ENCODE results near the gene CRYL1. TPM values are rescaled to one million over a fixed set of nuclear protein-coding genes. Genes with fewer than 3 reads are reported as not detected.

The CRYL1 gene
- total RNA-seq, 1 donor from 2014 or later: 174 TPM

DNA sequence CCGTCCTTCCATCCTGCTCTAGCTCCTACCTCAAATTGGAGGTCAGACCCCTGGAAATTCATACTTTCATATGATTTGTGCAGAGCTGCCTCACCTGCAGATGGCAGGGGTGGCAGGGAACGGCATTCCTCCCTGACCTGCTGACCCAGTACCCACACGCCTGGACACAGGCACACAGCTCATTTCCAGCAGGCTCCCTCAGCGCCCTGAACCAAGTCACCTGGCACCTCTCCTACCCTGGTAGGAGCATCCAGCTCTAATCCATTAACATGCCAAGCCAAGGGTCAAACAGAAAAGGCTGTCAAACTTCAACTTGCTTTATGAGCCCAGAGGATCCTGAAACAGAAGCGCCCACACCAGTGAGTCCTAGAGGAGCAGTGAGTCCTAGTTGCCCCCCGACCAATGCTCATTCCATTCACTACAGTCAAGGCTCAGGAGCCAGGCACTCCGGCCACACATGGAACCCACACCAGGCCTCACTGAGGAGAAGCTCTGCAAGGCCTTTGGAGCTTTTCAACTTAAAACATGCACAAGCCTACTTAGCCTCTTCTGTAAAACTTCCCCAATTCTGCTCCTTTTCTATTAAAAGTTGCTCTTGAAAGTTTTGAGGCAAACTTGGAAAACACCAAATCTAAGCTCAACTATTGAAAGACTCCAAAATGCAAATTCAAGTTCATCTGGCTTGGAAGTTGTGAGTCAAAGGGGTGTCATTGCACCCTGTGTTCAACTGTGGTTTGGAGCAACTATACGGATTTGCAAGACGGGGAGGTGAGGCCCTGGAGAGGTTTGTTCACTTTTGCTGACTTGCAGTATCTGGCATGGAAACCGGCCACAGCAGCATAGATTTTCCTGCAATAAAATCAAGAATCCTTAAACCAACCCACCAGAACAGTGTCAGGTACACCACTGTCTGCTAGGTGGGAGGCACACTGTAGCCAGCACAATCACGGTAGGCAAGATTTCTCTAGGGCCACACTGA, 96.7 kb downstream of the CRYL1 start:
- ATAC-seq (peak; percentile 69), DNase-seq (ENCODE audit: low spot score) (peak; percentile 67)

DNA sequence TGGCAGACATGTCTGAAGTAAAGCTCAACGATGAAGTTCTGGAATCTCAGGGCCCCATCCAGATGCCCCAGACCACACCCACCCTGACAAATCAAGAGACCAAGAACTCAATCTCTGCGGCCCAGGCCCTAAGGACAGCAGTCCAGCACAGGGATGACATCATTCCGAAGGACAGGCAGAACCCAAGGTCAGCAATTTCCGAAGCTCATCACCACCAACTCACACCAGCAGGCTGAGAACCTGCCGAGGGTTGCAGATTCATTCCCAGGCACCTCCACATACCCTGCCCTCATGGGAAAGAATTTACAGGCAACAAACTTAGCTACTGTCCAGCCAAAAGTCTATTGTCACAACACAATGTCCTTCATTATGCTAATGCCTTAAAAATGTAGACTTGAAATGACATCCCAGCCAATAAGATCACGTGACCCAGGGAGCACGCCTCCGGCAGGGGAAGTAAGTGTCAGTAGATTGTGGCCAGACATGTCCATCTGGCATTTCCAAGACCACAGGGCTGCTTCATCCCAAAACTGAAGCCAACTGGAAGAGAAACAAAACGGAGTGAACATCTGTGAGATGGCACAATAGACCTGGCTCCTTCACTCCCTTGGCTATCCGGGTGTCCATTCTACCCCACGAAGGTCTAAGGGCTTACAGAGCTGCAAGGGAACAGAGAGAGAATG, 98.8 kb downstream of the CRYL1 start:
- ATAC-seq: no peak
- no peak for DNase-seq (ENCODE audit: low spot score)

DNA sequence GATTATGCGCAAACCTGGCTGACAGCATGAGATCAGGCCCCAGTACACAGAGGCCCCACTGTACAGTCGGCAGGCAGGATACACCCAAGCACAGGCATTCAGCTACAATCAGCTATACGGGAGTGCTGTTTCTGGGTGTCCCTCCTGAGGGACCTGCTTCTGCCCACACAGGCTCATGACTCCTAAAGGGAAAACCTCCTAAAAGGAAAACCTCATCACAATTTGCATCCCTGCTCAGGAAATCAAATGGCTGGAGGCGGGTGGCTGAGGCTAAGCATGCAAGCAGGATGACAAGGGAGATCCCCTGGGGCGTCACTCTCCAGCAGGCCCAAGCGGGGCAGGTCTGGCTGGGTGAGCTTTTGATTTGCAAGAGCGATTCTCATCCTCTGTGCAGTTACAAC, 99.8 kb downstream of the CRYL1 start:
- DNase-seq (ENCODE audit: low spot score): no peak
- ATAC-seq: no peak

DNA sequence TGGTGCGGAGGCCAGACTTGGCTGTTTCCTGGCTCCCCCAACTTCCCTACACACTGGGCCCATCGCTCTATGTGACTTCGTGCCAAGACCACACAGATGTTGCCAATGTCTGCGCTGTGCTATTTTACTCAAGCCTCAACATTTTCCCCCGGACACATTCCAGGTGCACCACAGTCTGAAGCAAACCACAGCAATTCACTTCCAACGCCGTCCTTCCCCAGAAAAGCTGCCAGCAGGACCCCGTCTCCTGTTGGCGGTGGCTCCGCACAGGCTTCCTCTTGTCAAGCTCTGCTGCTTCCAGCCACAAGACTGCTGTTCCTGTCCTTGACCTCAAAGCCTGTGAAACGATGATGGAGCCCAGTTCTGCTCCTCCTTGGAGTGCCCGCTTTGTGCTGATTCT, 100.7 kb downstream of the CRYL1 start:
- ATAC-seq: no peak
- no peak for DNase-seq (ENCODE audit: low spot score)

DNA sequence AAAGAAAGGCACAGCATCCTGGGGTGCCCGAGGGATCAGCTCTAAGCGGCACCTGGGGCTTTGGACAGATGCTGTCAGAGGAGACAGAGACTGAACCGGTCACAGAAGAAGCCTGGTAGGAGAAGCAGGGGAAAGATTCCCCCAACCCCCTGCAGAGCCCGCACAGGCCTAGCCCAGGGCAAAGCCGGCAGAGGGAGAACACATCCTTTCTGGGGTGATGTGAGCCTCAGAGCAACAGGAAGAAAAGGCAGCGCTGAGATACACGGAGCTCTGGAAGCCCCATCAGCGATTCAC, 101.2 kb downstream of the CRYL1 start:
- ATAC-seq (no peak), DNase-seq (ENCODE audit: low spot score) (no peak)

DNA sequence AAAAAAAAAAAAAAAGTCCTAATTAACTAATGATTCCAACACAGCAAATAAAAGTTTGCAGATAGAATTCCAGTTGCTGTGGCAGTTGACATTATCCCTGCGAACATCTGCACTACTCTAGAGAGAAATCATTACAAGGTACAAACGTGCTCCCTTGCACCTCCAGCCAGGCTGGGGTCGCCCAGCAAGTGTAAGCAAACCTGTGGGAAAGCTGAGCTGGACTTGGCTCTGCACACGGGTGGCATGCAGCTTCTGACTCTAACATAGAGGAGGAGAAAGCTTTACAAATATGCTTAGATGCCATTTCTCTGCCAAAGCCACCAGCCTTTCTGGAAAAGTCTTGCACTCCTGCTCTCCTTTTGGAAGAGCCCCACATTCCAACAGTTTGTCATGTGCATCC, 103.3 kb downstream of the CRYL1 start:
- no peak for DNase-seq (ENCODE audit: low spot score)
- ATAC-seq: peak; percentile 56

DNA sequence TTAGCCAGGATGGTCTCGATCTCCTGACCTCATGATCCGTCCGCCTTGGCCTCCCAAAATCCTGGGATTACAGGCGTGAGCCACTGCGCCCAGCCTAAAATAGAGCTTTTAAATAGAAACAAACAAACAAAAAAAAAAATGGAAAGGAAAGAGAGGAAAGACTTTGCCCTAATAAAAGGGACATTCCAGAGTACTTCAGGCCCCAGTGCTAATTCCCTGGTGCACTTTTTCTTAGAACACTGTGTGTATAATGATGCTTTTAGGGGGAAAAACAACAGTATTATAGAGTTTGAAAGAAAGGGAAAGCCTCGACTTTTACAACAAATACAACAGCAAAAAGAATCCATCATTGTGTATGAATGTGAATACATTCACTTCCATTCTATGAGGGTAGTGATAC, 104.7 kb downstream of the CRYL1 start:
- no peak for ATAC-seq
- DNase-seq (ENCODE audit: low spot score): no peak

DNA sequence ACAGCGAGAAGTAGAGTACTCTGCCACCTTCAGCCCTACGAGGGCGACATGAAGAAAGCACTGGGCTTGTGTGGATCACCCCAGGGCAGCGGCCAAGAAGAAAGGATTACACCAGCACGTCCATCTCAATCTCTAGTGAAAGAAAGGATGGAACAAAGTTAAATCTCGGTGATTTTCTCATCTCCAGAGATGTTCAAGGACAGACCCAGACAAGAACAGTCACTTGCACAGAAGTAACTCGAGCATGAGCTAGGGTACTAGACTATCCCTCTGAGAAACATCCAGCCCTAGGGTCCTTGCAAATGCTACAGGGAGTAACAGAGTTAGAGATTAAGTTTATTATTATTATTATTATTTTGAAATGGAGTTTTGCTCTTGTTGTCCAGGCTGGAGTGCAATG, 106.7 kb downstream of the CRYL1 start:
- ATAC-seq (no peak), DNase-seq (ENCODE audit: low spot score) (no peak)

DNA sequence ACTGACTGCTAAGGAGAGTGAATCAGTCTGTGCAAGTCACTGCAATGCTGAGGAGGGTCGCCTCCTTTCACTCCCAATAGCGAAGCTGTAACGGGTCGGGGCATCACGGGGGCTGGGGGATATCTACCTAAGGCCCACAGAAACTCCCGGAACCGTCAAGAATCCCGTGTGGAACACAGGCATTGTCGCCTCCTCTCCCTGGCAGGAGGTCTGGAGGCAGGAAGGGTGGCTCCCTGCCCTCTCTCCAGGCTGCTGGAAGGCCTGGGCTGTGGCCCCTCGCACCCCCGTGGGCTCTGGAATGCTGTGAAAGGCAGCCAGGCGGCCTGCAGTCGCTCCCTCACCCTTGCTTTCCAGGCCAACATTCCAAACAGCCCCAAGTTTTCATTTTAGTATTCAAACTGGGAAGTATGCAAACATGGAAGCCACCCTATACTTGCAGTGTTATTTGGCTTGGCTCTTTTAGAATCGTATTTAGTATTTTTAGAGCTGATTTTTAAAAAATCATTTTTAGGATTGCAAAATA, 109.4 kb downstream of the CRYL1 start:
- no peak for ATAC-seq
- DNase-seq (ENCODE audit: low spot score): no peak

DNA sequence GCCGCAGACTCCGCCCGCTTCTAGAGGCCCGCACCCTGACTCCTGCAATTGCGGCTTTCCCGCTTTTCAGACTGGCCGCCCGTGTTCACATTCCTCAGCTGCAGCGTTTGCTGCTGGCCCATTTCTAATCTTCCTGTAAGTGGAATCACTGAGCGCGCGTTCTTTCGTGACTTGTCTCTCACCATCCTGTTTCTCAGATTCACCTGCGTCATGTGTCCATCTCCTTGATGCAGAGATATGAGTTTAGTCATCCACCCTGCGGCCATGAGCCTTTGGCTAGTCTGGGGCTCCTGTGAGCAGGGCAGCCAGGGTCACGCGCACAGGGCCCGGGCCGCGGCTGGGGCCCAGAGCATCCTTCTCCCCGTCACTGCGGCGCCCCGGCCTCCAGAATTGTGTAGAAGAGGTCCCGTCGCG, 110.0 kb downstream of the CRYL1 start:
- DNase-seq (ENCODE audit: low spot score): no peak
- ATAC-seq: no peak

DNA sequence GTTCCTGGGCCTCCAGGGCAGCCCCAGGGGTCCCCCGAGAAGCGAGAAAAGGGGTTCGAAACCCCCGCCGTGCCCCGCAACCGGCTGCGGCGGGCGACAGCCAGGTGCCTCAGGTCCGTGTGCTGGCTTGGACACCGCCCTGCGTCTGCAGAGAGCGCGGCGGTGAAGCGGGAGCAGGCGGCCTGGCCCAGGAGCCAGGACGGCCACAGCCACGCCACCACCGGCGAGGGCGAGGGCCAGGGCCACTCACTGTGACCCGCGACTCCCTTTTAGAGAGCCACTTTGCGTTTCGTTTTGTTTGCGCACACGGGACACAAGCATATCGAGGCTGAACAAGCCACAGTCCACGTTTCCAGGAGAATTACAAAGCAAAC, 110.4 kb downstream of the CRYL1 start:
- peak; percentile 12 for ATAC-seq
- no peak for DNase-seq (ENCODE audit: low spot score)

DNA sequence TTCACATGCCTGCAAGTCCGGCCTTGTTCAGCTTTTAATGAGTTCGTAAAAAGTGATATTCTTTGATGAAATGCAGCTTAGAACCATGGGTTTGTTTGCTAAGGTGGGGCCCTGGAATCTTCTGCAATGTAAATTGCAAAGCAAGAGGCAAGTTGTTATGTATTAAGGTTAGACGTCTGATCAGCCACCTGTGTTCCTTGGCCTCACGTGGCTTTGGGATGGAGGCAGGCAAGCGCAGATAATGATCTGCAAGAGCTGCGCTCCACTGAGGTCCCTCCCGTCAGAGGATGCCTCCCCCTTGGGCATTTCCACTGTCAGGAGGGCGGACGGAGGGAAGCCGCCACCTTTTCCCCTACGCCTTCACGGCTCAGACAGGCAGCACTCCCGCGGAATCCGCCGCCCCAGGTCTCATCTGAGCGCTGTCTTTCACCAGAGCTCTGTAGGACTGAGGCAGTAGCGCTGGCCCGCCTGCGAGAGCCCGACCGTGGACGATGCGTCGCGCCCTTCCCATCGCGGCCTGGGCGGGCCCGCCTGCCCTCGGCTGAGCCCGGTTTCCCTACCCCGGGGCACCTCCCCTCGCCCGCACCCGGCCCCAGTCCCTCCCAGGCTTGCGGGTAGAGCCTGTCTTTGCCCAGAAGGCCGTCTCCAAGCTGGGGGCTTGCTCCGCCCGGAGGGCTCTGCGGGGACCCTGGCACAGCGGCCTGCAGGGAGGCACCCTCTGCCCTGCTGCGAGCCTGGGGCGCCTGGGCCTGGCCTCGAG, 110.9 kb downstream of the CRYL1 start:
- DNase-seq (ENCODE audit: low spot score) (no peak), ATAC-seq (peak; percentile 36)

DNA sequence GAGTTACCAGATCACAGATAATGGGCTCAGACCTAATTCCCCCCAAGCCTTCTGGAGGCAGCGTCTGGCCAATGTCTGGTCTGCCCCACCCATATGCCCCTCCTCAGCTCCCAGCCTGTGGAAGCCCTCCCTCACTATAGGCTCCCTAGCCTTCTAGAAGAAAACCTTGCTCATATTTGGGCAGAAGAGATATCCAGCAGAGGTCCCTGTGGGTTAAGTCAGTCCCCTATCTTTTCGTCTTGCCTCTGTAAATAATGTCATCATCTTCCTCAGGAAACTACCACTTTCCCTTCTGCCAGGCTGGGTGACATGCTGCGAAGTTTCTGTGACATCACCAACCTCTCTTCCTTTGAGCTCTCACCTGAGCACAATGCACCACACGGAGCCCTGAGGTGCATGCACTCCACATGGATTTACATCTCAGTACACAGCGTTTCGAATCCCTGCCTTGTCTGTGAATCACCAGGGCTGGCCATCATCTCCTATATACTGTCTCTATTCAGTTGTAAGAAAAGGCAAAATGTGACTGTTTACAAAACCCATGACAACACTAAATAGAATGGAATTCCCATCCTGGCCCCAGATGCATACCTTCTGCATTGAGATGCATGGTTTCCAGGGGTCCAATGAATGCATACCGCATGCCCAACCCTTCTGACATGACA, 112.8 kb downstream of the CRYL1 start:
- no peak for DNase-seq (ENCODE audit: low spot score)
- no peak for ATAC-seq

DNA sequence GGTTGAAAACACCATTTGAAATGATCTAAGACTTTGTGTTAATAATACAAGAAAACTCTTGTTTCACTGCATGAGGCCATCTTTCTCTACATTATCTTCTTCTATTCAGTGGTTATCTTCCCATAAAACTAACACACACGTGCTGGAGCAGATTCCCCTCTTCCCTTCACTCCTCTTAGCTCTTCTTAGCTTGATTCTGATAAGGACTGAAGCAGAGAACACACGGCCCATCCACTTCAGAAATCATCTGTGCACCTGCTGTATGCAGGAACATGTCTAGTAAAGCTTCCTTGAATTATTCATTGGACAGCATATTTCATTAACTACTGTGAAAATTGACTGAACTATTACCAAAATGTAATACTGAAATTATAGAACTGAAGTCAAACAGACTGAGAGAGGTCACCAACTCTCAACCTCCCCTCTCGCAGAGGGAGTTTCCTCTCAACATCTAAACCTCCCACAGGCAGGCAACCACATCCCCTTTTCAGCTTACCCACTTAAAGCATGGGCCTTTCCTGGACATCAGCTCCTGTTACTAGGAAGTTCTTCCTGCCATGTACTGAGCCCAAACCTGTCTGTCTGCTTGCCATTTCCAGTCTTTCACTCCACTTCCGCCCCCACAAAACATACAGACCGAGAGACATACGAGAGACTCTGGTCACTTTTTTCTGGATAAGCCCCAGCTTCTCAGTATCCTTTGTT, 113.9 kb downstream of the CRYL1 start:
- ATAC-seq (no peak), DNase-seq (ENCODE audit: low spot score) (no peak)

DNA sequence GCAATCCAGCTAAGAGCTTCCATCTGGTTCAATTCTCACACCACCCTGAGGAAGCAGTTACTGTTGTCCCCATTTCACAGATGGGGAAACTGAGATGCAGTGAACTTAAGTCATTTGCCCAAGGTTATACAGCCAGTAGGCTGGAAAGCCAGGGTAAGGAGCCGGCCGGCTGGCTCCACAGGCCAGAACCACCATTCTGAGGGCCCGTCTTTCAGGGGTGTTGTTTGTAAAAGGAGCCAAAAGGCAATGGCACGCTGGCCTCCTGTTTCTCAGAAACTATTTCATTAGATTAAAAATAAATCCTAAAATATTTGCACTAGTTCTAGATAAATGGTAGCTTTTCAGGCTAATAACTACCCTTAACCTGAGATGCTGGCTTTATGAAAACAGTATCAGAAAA, 114.9 kb downstream of the CRYL1 start:
- ATAC-seq (no peak), DNase-seq (ENCODE audit: low spot score) (no peak)

DNA sequence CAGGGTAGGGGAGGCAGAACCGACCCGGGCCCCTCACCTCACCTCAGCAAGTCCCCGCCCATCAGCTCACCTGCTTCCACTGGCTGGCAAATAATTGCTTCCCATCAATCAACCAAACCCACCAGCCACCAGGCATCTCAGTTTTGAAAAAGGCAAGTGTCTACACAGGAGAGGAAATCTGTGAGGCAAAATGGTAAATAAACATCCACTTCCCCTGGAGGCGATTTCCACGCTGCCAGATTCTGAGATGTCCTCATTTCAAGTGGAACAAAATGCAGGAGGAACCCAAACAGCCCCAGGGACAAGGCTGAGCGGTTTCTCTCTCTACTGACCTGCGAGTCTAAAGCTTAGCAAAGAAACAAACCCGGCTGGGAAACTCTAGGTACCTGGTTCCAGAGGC, 117.5 kb downstream of the CRYL1 start:
- DNase-seq (ENCODE audit: low spot score): no peak
- no peak for ATAC-seq

DNA sequence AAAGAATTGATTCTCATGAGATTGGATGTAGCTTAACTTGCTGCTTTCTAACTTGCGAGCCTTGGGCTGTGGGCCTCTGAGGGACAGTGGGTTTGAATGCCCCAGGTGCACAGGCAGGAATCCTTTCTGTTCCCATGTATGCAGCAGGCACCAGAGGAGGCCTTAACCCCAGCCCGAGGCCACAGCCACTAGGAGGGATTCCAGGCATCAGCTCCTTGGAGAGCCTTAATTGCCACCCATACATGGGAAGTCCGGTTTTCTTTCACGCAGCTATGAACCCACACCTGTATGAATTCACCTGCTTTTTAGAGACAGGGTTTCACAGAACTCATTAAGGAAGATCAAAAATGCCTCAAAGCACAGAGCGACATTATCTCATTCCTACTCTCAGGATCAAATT, 117.9 kb downstream of the CRYL1 start:
- DNase-seq (ENCODE audit: low spot score): no peak
- no peak for ATAC-seq

DNA sequence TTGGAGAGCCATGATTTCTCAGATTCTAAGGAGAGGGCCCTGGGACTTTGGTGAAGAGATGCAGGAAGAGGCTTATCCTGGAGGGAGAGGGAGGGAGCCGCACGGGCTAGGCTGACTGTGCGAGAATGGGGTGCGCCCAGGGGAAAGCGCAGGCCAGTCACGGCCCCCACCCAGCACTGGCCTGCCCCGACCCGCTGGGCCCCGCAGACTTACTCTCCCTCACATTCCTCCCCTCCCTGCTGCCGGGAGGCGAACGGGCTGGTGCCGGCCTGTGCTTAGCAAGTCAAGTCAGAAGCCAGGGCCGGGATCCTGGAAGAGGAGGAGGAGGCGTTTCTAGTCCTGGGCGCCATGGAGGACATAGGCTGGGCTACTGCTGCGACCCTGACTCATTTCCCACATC, 120.0 kb downstream of the CRYL1 start:
- ATAC-seq: no peak
- no peak for DNase-seq (ENCODE audit: low spot score)

DNA sequence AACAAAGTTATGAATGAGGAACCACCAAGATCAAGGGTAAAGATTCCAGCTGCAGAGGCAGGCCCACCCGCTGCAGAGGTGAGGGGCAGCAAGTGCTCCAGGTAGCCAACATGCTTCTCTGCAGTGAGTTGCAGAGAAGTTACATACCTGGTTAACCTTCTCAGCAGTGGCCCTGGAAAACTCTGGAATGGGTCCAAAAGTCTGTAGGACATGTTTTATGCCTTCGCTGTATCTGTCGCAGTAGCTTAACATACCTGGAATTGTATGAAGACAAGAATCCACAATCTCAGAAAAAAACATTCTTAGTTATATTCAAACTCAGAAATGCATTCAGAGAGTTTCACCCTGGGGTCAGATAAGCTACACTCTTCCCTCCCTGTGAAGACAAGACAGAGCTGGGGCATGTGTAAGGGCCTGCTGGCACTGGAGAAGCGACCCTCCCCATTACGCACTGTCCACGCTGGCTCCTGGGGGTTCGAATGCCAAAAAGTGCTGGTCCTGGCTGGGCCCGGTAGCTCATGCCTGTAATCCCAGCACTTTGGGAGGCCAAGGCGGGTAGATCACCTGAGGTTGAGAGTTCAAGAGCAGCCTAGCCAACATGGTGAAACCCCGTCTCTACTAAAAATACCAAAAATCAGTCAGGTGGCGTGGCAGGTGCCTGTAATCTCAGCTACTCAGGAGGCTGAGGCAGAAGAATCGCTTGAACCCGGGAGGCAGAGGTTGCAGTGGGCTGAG, 121.0 kb downstream of the CRYL1 start:
- ATAC-seq: no peak
- DNase-seq (ENCODE audit: low spot score): no peak

DNA sequence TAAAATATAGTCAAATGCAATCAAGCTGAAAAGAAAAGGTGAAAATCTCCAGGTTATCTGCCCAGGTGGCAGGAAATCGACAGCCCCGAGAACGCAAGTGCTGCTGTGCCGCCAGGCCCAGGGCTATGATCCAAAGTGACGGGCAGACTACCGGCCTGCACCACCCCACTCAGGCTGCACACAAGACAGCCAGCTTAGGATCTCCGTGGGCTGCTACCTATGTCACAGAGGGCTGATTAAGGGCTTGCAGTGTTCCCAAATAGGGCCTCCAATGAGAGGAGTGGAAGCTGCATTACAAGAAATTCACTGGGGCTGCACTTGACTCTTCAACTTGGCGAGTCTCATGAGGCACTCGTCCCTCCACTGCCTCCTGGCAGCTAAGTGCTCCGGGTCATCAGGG, 121.8 kb downstream of the CRYL1 start:
- no peak for DNase-seq (ENCODE audit: low spot score)
- ATAC-seq: no peak
